Pancreas (tissue), 10 donors: ENCODE measurements around the gene PRSS33. TPM values are rescaled to one million over a fixed set of nuclear protein-coding genes. Genes with fewer than 3 reads are reported as not detected.

ENCODE experiments used
- ATAC-seq, 4 donors: fragments of 200-7000 bp; cut with Tn5 transposase; one replicate each; pipeline versions ENCODE4 v1.8.0 to v1.9.1; 2020; ENCODE audit warnings: mild to moderate bottlenecking in 4 of 4, moderate library complexity in 4 of 4
- DNase-seq, 6 donors: peaks; one replicate each; pipeline ENCODE4 v3.0.0-alpha.2; 2020
- FAIRE-seq: peaks from 2 replicates; lab custom pipeline; 2012; peaks lifted over from hg19 to GRCh38; lab: Jason Lieb, UNC
- H3K27ac ChIP-seq, 4 donors: fragments of 200-600 bp; sonication (generic); 1 replicate in 3 of 4; 2 replicates in 1 of 4; pipeline versions ENCODE4 v1.5.0 to v1.8.0; 2020
- H3K27me3 ChIP-seq, 4 donors: fragments of 200-600 bp; one replicate each; pipeline ENCODE4 v1.8.0; 2021
- H3K36me3 ChIP-seq, 3 donors: fragments of 200-600 bp; sonication (generic) in 1 of 3; one replicate each; pipeline versions ENCODE4 v1.5.0 to v1.8.0; 2020 to 2021
- H3K4me1 ChIP-seq, 3 donors: fragments of 200-600 bp; one replicate each; pipeline ENCODE4 v1.8.0; 2021
- H3K4me3 ChIP-seq, 4 donors: fragments of 200-600 bp; sonication (generic) in 2 of 4; one replicate each; pipeline versions ENCODE4 v1.5.0 to v1.8.0; 2020 to 2021
- H3K9me3 ChIP-seq, 4 donors: fragments of 200-600 bp; one replicate each; pipeline ENCODE4 v1.8.0; 2021
- WGBS, 2 donors: extraction: QIAGEN DNeasy Blood & Tissue Kit; methylation state at CpG; one replicate each; pipeline ENCODE4 v1.1.7; 2013; 5-methylcytosine and 5-hydroxymethylcytosine counted together
- intact Hi-C, 3 donors: fragments of 100-400 bp; cut with DNase I; formaldehyde crosslinking; loops; one replicate each; pipeline versions ENCODE4 v1.11.1 to v1.14.2; 2022
- polyA plus RNA-seq, 2 donors: library from polyadenylated mRNA; stranded (reverse); fragments of 200-250 nt; gene quantifications; one replicate each; pipeline ENCODE4 v1.2.3, GENCODE V29; 2013
- total RNA-seq, 6 donors: library from RNA; stranded (reverse); fragmentation: NEBNext Ultra II Directional in 4 of 6; extraction: Animal tissue kit (Norgen Biotek cat#: 25700) in 4 of 6; gene quantifications; one replicate each; pipeline versions ENCODE4 v1.2.1 to v1.2.4, GENCODE V29; 2021 to 2023
- TF ChIP-seq, protein P1 (sequence below), 4 donors: fragments of 200-600 bp; sonication (generic) in 3 of 4; IDR thresholded peaks; one replicate each; pipeline versions ENCODE4 v1.5.0 to v1.8.0; 2021; ENCODE audit warnings: antibody characterized with exemption in 4 of 4
- donor health status: healthy with polysubstance abuse.
- donor health status: DM: no; HTN: no; CAD: no; lungs with moderate emphysema.
- donor health status: DM: no; HTN: no; CAD: no.
- donor health status: control.
- donor health status: control.
- donor health status: Bipolar disorder and iron deficiency.
- donor health status: DM: yes; HTN: yes; CAD: no.
- donor health status: DM: no; HTN: no; CAD: no.
- donor health status: DM: no; HTN: no; CAD: no.
- donor health status: DM: yes; HTN: yes; CAD: no.

PRSS33 gene
- total and polyA plus RNA-seq, 8 donors, result 0.05 TPM; not detected in 7

DNA sequence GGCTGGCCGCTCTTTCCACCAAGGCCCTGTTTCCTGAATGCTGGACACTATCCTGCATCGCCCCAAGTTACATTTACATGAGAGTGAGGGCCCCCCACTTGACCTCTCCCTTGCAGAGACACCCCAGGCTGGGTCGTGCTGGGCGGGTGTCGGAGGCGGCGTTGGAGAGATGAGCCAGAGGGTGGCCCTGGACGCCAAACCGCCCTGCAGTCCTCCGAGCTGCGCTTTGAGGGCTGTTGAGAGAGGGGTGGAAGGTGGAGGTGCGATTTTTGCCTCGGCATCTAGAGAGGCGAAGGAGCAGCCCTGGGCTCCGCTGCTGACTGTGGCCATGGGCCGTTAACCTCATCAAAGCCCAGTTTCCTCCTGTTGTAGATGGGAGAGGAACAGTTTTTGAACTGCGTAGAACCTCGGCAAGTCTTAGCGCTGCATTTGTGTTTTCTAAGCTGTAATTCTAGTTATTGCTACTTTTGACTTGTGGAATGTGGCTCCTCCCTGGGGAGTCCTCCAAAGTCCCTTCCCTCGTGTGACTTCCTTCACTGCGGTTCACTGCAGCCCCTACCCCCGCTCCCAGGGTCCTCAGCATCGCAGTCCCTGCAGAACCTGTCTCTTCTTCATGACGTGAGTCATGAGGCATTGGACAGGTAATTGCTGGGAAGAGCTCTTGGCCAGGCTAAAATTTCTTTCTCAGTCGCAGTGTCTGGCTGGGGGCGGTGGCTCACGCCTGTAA is 9.3 kb downstream of the PRSS33 start:
- FAIRE-seq, result no peak
- peak overlapping the region; percentile 99 to 100 (median 100) for H3K27ac ChIP-seq

DNA sequence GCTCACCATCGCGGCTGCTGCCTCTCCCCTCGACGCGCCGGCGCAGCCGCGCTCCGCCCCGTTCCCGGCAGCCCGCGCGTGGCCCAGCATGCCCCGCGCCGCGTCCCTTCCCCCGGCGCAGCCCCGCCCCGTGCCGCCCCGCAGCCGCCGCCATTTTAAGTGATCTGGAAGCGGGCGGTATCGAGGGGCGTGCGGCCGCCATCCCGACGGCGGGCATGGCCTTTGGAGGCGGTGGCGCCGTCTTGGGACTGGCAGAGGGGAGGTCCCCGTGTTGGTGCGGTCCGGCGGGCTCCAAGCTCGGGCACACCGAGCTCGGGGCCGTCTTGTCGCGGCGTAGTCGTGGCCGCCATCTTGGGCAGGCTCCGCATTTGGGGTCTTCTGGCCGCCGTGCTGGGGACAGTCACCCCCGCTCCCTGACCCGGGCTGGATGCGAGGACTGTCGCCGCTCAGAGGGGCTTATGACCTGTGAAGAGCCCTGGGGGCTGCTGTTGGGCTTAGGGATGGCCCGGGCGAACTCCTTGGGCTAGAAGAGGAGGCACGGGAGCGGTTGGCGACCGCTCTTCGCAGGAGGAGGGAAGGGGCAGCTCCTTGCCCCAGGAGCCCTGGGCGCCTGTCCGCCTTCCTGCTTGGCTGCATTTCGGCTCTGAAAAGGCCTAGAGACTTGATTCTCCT is 10.0 kb downstream of the PRSS33 start, which contains the start of gene ELOB:
ELOB (minus strand) TSS at position 50 of the 672 bp plus-strand sequence; CDS start at position 9, 41 bp downstream.
- 1% methylated on average over 43 to 70 of the region's 70 CpGs for WGBS, 2 donors
- intact Hi-C loops, result no loop called here
- FAIRE-seq, result no peak

More for the DNA sequence above, 9.3 kb downstream of the PRSS33 start:
- Histone ChIP-seq H3K4me3 (peak overlapping the region; percentile 86 to 100 (median 99)), H3K27me3 (no peaks in the 10 kb centered on the region), H3K9me3 (no peaks in the 10 kb centered on the region), H3K36me3 (peaks cover 0 to 5% (median 0%) of the 10 kb centered on the region in 3 donors), H3K4me1 (peaks cover 8 to 20% (median 8%) of the 10 kb centered on the region in 3 donors)
- 11 to 12% methylated on average over 27 of the region's 27 CpGs for WGBS, 2 donors
- DNase-seq (peak in 3 of 6 donors; percentile 34 to 62 (median 54)), ATAC-seq (peak; percentile 46 to 57 (median 52))
- TF ChIP-seq, protein P1, sequence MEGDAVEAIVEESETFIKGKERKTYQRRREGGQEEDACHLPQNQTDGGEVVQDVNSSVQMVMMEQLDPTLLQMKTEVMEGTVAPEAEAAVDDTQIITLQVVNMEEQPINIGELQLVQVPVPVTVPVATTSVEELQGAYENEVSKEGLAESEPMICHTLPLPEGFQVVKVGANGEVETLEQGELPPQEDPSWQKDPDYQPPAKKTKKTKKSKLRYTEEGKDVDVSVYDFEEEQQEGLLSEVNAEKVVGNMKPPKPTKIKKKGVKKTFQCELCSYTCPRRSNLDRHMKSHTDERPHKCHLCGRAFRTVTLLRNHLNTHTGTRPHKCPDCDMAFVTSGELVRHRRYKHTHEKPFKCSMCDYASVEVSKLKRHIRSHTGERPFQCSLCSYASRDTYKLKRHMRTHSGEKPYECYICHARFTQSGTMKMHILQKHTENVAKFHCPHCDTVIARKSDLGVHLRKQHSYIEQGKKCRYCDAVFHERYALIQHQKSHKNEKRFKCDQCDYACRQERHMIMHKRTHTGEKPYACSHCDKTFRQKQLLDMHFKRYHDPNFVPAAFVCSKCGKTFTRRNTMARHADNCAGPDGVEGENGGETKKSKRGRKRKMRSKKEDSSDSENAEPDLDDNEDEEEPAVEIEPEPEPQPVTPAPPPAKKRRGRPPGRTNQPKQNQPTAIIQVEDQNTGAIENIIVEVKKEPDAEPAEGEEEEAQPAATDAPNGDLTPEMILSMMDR (IDR thresholded peaks at IDR 0.05), result no peak
- intact Hi-C loops, result no loop called here

DNA sequence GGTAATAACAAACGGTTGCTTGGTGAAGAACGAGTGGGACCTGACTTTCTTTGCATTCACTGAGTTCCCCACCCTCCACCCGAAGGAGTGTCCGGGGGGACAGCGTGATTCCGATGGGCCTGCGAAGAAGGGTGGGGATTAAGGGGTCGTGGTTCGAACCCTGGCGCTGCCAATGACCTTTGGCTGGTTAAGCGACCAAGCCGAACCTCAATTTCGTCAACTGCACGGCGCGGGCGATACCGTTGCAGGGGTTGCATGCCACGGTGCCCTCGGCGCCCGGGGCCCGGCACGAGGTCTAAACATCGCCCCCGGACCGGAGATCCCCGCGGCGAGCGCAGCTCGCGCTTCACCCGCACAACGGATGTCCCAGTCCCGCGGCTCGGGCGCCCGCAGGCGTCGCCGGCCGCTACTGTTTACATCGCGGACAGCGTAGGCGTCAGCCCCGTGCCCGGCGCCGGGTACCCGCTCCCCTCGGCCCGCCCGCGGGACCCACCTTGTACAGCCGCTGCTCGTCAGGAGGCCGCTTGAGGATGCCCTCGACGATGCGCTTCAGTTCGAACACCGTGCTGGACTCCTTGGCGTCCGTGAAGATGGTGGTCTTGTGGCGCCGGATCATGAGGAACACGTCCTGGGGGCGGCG is 10.7 kb downstream of the PRSS33 start:
- Histone ChIP-seq H3K27me3 (no peaks in the 10 kb centered on the region), H3K4me3 (peak overlapping the region; percentile 92 to 100 (median 99)), H3K9me3 (no peaks in the 10 kb centered on the region), H3K36me3 (peaks cover 0 to 6% (median 6%) of the 10 kb centered on the region in 3 donors), H3K27ac (peak overlapping the region in 3 of 4 donors; percentile 17 to 49 (median 37)), H3K4me1 (peaks cover 8 to 20% (median 8%) of the 10 kb centered on the region in 3 donors)
- intact Hi-C loops, result no loop called here
- peak in 3 of 4 donors; percentile 2 to 6 (median 3) for ATAC-seq
- no peak for FAIRE-seq
- 0% methylated on average over 61 to 72 of the region's 72 CpGs for WGBS, 2 donors
- peak in 2 of 6 donors; percentile 75 to 80 for DNase-seq
- TF ChIP-seq, protein P1 (IDR thresholded peaks at IDR 0.05), result no peak

More for the DNA sequence above, 10.0 kb downstream of the PRSS33 start, which contains the start of gene ELOB:
- H3K27me3 ChIP-seq, result no peaks in the 10 kb centered on the region
- H3K27ac ChIP-seq, result peak within 1 kb of the TSS; percentile 99 to 100 (median 100)
- ATAC-seq (peak; percentile 93 to 96 (median 94)), DNase-seq (peak; percentile 84 to 97 (median 88))
- H3K36me3 ChIP-seq, result peaks cover 0 to 5% (median 0%) of the 10 kb centered on the region in 3 donors
- H3K4me1 ChIP-seq, result peaks cover 8 to 20% (median 8%) of the 10 kb centered on the region in 3 donors
- TF ChIP-seq, protein P1 (IDR thresholded peaks at IDR 0.05), result no peak
- H3K4me3 ChIP-seq, result peak within 1 kb of the TSS; percentile 92 to 100 (median 99)
- no peaks in the 10 kb centered on the region for H3K9me3 ChIP-seq

DNA sequence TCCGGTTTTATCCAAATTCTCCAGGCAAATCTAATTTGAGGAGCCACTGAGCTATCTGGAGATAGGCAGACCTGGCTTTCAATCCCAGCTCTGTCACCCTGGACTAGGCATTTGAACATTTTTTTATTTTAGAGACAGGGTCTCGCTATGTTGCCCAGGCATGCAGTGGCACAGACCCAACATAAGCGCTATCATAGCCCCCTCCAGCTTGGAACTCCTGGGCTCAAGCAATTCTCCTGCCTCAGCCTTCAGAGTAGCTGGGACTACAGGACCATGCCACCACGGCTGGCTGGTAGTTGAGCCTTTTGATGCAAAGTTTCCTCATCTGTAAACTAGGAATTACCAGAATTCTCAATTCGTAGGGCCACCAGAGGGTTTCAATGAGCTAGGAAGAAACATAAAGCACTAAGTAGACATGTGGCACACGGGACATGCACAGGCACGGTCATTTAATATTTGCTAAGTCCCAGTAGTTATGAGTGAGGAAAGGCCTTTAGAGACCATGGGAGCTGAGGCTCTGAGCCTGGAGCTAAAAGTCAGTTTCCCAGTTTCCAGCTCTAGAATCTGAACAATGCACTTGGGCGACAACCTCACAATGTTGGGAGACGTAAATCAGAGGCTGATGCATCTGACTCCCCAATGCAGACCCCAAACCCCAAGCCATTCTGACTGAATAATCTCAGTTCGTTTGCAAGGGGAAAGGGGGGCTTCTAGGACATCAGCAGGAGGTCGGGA is 11.4 kb downstream of the PRSS33 start:
- Histone ChIP-seq H3K9me3 (no peaks in the 10 kb centered on the region), H3K4me3 (peak overlapping the region; percentile 92 to 100 (median 99)), H3K36me3 (peaks cover 0 to 12% (median 7%) of the 10 kb centered on the region in 3 donors), H3K27me3 (no peaks in the 10 kb centered on the region), H3K27ac (no peak overlapping the region), H3K4me1 (peaks cover 8 to 20% (median 8%) of the 10 kb centered on the region in 3 donors)
- DNase-seq (no peak), ATAC-seq (no peak), FAIRE-seq (no peak)
- 41 to 46% methylated on average over 11 of the region's 11 CpGs for WGBS, 2 donors
- intact Hi-C loops, result no loop called here
- TF ChIP-seq, protein P1 (IDR thresholded peaks at IDR 0.05), result no peak
